Colonic mucosa (tissue), 4 donors: Measurements from ENCODE around the gene ZNF20. TPM values are rescaled to one million over a fixed set of nuclear protein-coding genes. Genes with fewer than 3 reads are reported as not detected.
A peak's percentile ranks its signal among the peaks of the same experiment; 100 is the strongest.

Experiments used
- DNase-seq: peaks from one replicate; pipeline ENCODE4 v3.0.0-alpha.2; 2020
- H3K27ac ChIP-seq: fragments of 200-600 bp; one replicate; pipeline ENCODE4 v1.8.0; 2021
- H3K27me3 ChIP-seq: fragments of 200-600 bp; one replicate; pipeline ENCODE4 v1.8.0; 2021
- H3K36me3 ChIP-seq: fragments of 200-600 bp; one replicate; pipeline ENCODE4 v1.8.0; 2021
- H3K4me1 ChIP-seq: fragments of 200-600 bp; one replicate; pipeline ENCODE4 v1.8.0; 2021; ENCODE audit warnings: mild to moderate bottlenecking
- H3K4me3 ChIP-seq: fragments of 200-600 bp; one replicate; pipeline ENCODE4 v1.8.0; 2021
- H3K9ac ChIP-seq, 2 donors: one replicate each; pipeline ENCODE4 v1.7.0; 2013; ENCODE audit warnings: control low read depth in 2 of 2, low read depth in 2 of 2, low read length in 2 of 2
- H3K9me3 ChIP-seq: fragments of 200-600 bp; one replicate; pipeline ENCODE4 v1.8.0; 2021
- intact Hi-C: fragments of 100-400 bp; cut with DNase I; formaldehyde crosslinking; loops from one replicate; pipeline ENCODE4 v1.14.1; 2022
- total RNA-seq, 2 donors: library from RNA; stranded (reverse); fragmentation: NEBNext Ultra II Directional in 1 of 2; extraction: Animal tissue kit (Norgen Biotek cat#: 25700) in 1 of 2; gene quantifications; one replicate each; pipeline ENCODE4 v1.2.1, GENCODE V29; 2021
- TF ChIP-seq, protein P1 (sequence below): fragments of 200-600 bp; IDR thresholded peaks from one replicate; pipeline ENCODE4 v1.8.0; 2022; ENCODE audit warnings: antibody characterized with exemption, mild to moderate bottlenecking
- donor health status: healthy.
- donor health status: DM: no; HTN: no; CAD: no.
- donor health status: DM: no; HTN: no; CAD: no.

ZNF20 gene
- total RNA-seq, 2 donors from 2014 or later = 3.4 to 4.8 TPM

DNA sequence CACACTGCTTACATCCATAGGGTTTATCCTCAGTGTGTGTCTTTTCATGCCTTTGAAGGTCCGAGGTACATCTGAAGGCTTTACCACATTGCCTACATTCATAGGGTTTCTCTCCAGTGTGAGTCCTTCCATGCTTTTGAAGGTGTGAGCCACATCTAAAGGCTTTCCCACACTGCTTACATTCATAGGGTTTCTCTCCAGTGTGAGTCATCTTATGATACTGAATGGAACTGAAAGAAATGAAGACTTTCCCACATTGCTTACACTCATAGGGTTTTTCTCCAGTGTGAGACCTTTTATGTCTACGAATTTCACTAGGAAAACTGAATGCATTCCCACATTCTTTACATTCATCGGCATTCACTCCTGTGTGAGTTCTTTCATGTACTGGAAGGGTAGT is 7.1 kb downstream of the ZNF20 start:
- Histone ChIP-seq H3K4me1 (no peaks in the 10 kb centered on the region), H3K4me3 (no peak overlapping the region), H3K27ac (no peak overlapping the region), H3K36me3 (peaks cover 28% of the 10 kb centered on the region), H3K27me3 (no peaks in the 10 kb centered on the region), H3K9ac (no peak overlapping the region), H3K9me3 (peaks cover 16% of the 10 kb centered on the region)
- no peak for DNase-seq
- TF ChIP-seq, protein P1, sequence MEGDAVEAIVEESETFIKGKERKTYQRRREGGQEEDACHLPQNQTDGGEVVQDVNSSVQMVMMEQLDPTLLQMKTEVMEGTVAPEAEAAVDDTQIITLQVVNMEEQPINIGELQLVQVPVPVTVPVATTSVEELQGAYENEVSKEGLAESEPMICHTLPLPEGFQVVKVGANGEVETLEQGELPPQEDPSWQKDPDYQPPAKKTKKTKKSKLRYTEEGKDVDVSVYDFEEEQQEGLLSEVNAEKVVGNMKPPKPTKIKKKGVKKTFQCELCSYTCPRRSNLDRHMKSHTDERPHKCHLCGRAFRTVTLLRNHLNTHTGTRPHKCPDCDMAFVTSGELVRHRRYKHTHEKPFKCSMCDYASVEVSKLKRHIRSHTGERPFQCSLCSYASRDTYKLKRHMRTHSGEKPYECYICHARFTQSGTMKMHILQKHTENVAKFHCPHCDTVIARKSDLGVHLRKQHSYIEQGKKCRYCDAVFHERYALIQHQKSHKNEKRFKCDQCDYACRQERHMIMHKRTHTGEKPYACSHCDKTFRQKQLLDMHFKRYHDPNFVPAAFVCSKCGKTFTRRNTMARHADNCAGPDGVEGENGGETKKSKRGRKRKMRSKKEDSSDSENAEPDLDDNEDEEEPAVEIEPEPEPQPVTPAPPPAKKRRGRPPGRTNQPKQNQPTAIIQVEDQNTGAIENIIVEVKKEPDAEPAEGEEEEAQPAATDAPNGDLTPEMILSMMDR = no peak
- intact Hi-C loops = no loop called here

DNA sequence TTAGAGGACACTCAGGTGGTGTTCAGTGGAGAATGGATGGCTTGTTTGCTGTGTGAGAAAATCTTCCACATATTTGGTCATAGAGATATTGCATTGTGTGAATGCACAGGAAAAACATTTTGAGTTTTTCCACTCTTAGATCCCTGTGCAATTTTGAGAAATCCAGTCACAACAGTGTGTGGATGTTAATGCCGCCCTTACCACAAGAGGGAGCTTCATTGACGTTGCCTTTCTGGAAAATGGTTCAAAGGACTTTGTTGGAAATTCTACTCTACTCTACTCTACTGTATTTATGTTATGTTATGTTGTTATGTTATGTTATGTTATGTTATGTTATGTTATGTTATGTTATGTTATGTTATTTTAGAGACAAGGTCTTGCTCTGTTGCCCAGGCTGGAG is 13.4 kb downstream of the ZNF20 start:
- no peaks in the 10 kb centered on the region for H3K36me3 ChIP-seq
- no peak overlapping the region for H3K27ac ChIP-seq
- TF ChIP-seq, protein P1 = peak; percentile 20
- DNase-seq = peak; percentile 26
- H3K4me1 ChIP-seq = no peaks in the 10 kb centered on the region
- H3K4me3 ChIP-seq = no peak overlapping the region
- H3K27me3 ChIP-seq = no peaks in the 10 kb centered on the region
- intact Hi-C loops = no loop called here
- H3K9me3 ChIP-seq = no peaks in the 10 kb centered on the region
- H3K9ac ChIP-seq = no peak overlapping the region

DNA sequence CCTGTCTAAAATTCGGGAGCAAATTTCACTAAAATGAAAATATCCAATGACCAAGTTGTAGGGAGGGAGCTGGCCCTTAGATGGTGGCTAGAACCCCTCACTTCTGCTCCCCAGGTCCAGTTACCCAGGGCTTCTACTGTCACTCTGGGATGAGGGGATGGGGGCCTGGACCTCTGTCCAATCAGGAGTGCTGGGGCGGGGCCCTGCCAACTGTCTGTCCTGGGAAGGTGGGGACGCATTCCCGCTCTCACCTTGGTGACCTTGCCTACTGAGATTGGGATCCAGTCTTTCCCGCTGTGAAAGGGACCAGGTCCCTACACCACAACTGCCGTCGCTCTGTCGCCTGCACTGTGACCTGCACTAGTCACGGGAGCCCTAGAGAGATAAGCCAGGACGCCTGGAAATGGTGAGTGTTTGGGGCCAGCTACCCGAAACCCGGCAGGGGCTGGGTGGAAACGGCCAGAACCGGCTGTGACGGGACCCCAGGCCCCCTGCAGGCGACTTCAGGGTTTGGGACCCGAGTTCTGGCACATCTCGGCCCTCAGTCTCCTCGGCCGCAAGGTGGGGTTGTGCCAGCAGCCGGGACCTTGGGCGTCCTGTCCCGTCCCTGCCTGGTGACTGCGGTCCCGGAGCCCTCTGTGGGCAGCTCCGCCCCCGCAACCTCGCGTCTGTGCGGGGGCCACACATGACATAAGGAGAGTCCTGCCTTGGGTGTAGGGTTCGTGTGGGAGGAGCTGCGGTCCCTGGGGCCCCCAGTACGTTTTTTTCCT is 22.8 kb downstream of the ZNF20 start:
- H3K27ac ChIP-seq = no peak overlapping the region
- DNase-seq = no peak
- H3K27me3 ChIP-seq = no peaks in the 10 kb centered on the region
- no peaks in the 10 kb centered on the region for H3K9me3 ChIP-seq
- TF ChIP-seq, protein P1 = no peak
- no peaks in the 10 kb centered on the region for H3K4me1 ChIP-seq
- intact Hi-C loops = no loop called here
- no peak overlapping the region for H3K9ac ChIP-seq
- no peak overlapping the region for H3K4me3 ChIP-seq
- H3K36me3 ChIP-seq = no peaks in the 10 kb centered on the region

DNA sequence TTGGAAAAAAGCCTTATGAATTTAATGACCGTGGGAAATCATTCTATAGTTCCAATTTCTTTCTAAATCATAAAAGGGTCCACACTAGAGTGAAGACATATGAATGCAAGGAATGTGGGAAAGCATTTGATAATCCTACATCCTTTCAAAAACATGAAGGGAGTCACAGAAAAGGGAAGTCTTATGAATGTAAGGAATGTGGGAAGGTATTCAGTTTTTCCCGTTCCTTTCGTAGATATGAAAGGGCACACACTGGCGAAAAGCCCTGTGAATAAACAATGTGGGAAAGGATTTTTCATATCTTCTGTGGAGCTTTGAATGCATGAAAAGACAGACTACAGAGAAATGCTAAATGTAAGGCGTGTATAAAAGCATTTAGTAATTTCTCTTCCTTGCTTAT is 27.0 kb downstream of the ZNF20 start:
- intact Hi-C loops = no loop called here
- Histone ChIP-seq H3K27ac (no peak overlapping the region), H3K9ac (no peak overlapping the region), H3K36me3 (no peaks in the 10 kb centered on the region), H3K4me3 (no peak overlapping the region), H3K27me3 (no peaks in the 10 kb centered on the region), H3K4me1 (no peaks in the 10 kb centered on the region), H3K9me3 (no peaks in the 10 kb centered on the region)
- DNase-seq = no peak
- TF ChIP-seq, protein P1 = no peak

DNA sequence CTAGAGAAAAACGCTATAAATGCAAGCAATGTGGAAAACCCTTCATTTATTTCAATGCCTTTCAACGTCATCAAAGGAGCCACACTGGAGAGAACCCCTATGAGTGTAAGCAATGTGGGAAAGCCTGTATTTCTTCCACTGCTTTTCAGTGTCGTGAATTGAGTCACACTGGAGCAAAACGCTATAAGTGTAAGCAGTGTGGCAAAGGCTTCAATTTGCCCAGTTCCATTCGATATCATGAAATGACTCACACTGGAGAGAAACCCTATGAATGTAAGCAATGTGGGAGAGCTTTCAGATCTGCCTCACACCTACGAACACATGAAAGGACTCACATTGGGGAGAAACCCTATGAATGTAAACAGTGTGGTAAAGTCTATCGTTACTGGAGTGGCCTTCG is 27.4 kb downstream of the ZNF20 start:
- H3K4me1 ChIP-seq = no peaks in the 10 kb centered on the region
- H3K4me3 ChIP-seq = no peak overlapping the region
- TF ChIP-seq, protein P1 = no peak
- no peaks in the 10 kb centered on the region for H3K9me3 ChIP-seq
- no peaks in the 10 kb centered on the region for H3K36me3 ChIP-seq
- no peak overlapping the region for H3K9ac ChIP-seq
- no peak for DNase-seq
- H3K27ac ChIP-seq = no peak overlapping the region
- intact Hi-C loops = no loop called here
- H3K27me3 ChIP-seq = no peaks in the 10 kb centered on the region
